ENCODE results near the gene TCN2.

Gene TCN2

DNA sequence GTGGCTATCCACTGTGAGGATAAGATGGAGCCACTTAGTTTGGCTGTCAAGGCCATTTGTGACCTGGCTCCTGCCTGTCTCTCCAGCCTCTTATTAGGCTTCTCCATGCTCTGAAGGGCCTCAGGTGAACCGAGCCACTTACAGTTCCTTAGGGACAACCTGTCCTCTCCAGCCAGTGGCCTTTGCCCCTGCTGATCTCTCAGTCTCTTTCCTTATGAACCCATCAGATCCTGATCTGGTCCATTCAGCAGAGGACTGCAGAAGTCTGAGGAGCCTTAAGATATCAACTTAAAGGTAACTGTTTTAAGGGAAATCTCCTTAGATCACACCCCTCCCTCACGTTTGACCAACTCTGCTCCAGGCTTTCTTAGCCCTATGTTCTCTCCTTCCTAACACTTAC lies 58.3 kb downstream of the TCN2 start:
- no peak for TF ChIP-seq CTCF (conservative IDR thresholded peaks at IDR 0.05; ENCODE audit: low read depth)
- DNase-seq (ENCODE audit: low spot score): no peak
- no peak overlapping the region for H3K27ac ChIP-seq
- CTCF ChIA-PET: no interaction called here
- POLR2A ChIA-PET (ENCODE audit: low non-redundant PET): no interaction called here

GRCh38 chr22:30665786-30666185 lies 58.8 kb downstream of the TCN2 start:
- ChIA-PET CTCF (no interaction called here), POLR2A (ENCODE audit: low non-redundant PET) (no interaction called here)
- no peak for TF ChIP-seq CTCF (conservative IDR thresholded peaks at IDR 0.05; ENCODE audit: low read depth)
- DNase-seq (ENCODE audit: low spot score): no peak
- H3K27ac ChIP-seq: no peak overlapping the region

DNA sequence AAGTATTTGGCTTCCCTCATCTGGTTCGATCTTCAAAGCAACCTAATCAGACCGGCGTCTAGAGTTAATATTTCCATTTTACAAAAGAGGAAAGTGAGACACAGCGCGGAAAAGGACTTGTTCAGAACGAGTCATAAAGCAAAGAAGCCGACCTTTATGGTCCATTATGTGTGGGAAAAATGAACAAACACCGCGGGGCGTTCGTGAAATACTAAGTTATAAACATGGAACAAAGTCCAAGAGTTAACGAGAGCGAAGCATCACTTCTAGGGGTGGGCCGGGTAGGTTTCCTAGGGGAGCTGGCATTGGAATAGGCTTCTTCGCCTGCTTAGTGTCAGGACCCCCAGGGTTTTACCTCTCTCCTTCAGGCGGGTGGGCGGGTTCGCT lies 60.1 kb downstream of the TCN2 start:
- POLR2A ChIA-PET (ENCODE audit: low non-redundant PET): no interaction called here
- CTCF ChIA-PET: interaction anchor here (1.2 kb wide), 1 partner anchor 88 kb away, joined by 3 read pairs; no protein-coding TSS in a partner anchor
- no peak for DNase-seq (ENCODE audit: low spot score)
- H3K27ac ChIP-seq: peak overlapping the region; percentile 54
- TF ChIP-seq CTCF (conservative IDR thresholded peaks at IDR 0.05; ENCODE audit: low read depth): no peak

DNA sequence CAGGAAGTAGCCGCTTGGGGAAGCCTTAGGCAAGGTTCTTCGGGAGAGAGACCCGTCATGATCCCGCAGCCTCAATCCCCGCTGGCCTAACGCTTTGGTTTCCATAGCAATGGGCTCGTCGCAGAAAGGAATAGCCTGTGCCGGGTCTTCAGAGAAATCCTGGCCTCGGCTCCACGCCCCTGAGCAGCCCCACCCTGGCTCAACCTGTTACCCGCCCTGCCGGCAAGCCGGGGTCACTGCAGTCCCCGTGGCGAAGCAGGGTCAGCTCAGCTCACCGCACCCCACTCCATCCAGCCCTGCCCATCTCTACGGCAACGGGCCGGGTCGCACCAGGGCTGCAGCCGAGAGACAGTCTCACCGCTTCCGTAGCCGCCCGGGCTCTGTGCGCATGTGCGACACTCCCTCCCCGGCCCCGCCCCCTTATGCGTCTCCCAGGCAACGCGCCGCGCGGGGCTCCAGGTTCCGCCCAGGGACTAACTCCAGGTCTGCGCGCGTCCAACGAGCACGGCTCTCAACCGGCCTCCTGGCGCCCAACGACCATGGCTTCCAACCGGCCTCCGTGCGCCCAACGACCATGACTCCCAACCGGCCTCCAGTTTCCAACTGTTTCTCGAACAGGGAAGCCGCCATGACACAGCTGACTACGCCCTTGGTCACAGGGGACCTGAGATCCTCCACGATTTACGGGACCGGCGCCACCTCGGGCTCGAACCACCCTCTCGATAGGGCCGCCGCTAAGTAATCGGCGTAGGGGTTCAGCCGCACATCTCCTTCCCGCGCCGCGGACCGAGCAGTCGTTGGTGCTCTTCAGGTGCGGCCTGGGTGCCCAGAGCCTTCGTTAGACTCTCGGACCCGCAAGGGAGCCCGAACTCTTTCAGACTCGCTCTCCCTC lies 60.8 kb downstream of the TCN2 start, which contains the start of gene DUSP18:
Gene DUSP18, minus strand, starts transcription at position 382 of the 892 bp plus-strand sequence. CDS start 3,872 bp downstream, outside the sequence.
- ChIA-PET POLR2A (ENCODE audit: low non-redundant PET) (no interaction called here), CTCF (interaction anchor here (1.2 kb wide), 1 partner anchor 88 kb away, joined by 3 read pairs; no protein-coding TSS in a partner anchor)
- peak; percentile 94 for DNase-seq (ENCODE audit: low spot score)
- peak; percentile 28 for TF ChIP-seq CTCF (conservative IDR thresholded peaks at IDR 0.05; ENCODE audit: low read depth)
- H3K27ac ChIP-seq: peak within 1 kb of the TSS; percentile 54

GRCh38 chr22:30668386-30668710 lies 61.4 kb downstream of the TCN2 start:
- CTCF ChIA-PET: no interaction called here
- POLR2A ChIA-PET (ENCODE audit: low non-redundant PET): no interaction called here

GRCh38 chr22:30671071-30671470 lies 64.1 kb downstream of the TCN2 start:
- TF ChIP-seq CTCF (conservative IDR thresholded peaks at IDR 0.05; ENCODE audit: low read depth): no peak
- ChIA-PET CTCF (no interaction called here), POLR2A (ENCODE audit: low non-redundant PET) (no interaction called here)
- DNase-seq (ENCODE audit: low spot score): no peak
- no peak overlapping the region for H3K27ac ChIP-seq

More at GRCh38 chr22:30668386-30668710, 61.4 kb downstream of the TCN2 start:
- no peak for TF ChIP-seq CTCF (conservative IDR thresholded peaks at IDR 0.05; ENCODE audit: low read depth)
- peak; percentile 8 for DNase-seq (ENCODE audit: low spot score)
- peak overlapping the region; percentile 54 for H3K27ac ChIP-seq
